SH-SY5Y (cell line): ENCODE results near the gene PFKL.

Experiments used
- GATA2 ChIP-seq: IDR thresholded peaks from 2 replicates; pipeline ENCODE4 v1.6.1; 2011; ENCODE audit warnings: mild to moderate bottlenecking, low read depth, low read length
- GATA3 ChIP-seq: IDR thresholded peaks from 2 replicates; pipeline ENCODE4 v1.6.1; 2011; ENCODE audit warnings: low read depth, mild to moderate bottlenecking, low read length, moderate library complexity

GRCh38 chr21:44363278-44363677 is 63.4 kb downstream of the PFKL start:
- no peak for TF ChIP-seq GATA2
- no peak for TF ChIP-seq GATA3
